OCI-LY7 (cell line): ENCODE data around the gene SH3YL1. TPM values are rescaled to one million over a fixed set of nuclear protein-coding genes. Genes with fewer than 3 reads are reported as not detected.

Source experiments
- BruUV-seq: library from RNA; stranded (reverse); fragments of 400-500 nt; replicated peaks from 2 replicates; lab custom pipeline; 2021; lab: Mats Ljungman, UMichigan
- CTCF ChIA-PET: fragments of 300-600 bp; sonication (Branson Sonifier 250); formaldehyde crosslinking; loops from one replicate; lab custom pipeline; 2022; ENCODE audit warnings: antibody characterized with exemption; ENCODE audit not compliant: unreplicated experiment; lab: Charles Lee
- POLR2A ChIA-PET: fragments of 300-600 bp; sonication (Branson Sonifier 250); formaldehyde crosslinking; loops from one replicate; lab custom pipeline; 2022; ENCODE audit warnings: antibody characterized with exemption; lab: Charles Lee
- DNase-seq: peaks from one replicate; pipeline ENCODE4 v3.0.0-alpha.2; 2015; ENCODE audit warnings: low spot score
- H2AFZ ChIP-seq: fragments of 200-600 bp; sonication (generic), shearing (Covaris generic); 2 replicates; pipeline ENCODE4 v1.6.1; 2014; ENCODE audit warnings: mild to moderate bottlenecking, antibody characterized with exemption, low read length, moderate library complexity
- H3K27ac ChIP-seq: fragments of 200-600 bp; sonication (generic); 2 replicates; pipeline ENCODE4 v1.5.1; 2014; ENCODE audit warnings: mixed run types, low read depth, mild to moderate bottlenecking, moderate library complexity, low read length, inconsistent platforms; ENCODE audit not compliant: poor library complexity, severe bottlenecking
- H3K36me3 ChIP-seq: fragments of 200-600 bp; sonication (generic); 2 replicates; pipeline ENCODE4 v1.6.1; 2014; ENCODE audit warnings: mild to moderate bottlenecking, antibody characterized with exemption, low read length, moderate library complexity, mixed read lengths; ENCODE audit not compliant: insufficient read depth
- H3K4me1 ChIP-seq: fragments of 200-600 bp; sonication (generic); 2 replicates; pipeline ENCODE4 v1.5.1; 2014; ENCODE audit warnings: mild to moderate bottlenecking, low read length; ENCODE audit not compliant: insufficient read depth, poor library complexity, severe bottlenecking
- H3K4me2 ChIP-seq: fragments of 200-600 bp; sonication (generic); 2 replicates; pipeline ENCODE4 v1.6.1; 2014; ENCODE audit warnings: mild to moderate bottlenecking, low read length
- H3K4me3 ChIP-seq: fragments of 200-600 bp; sonication (generic); 2 replicates; pipeline ENCODE4 v1.5.1; 2014; ENCODE audit warnings: mild to moderate bottlenecking, low read depth, low read length; ENCODE audit not compliant: poor library complexity, severe bottlenecking
- H3K79me2 ChIP-seq: fragments of 200-600 bp; sonication (generic); 2 replicates; pipeline ENCODE4 v1.6.1; 2016; ENCODE audit warnings: low read depth, mild to moderate bottlenecking, low read length, moderate library complexity, mixed read lengths; ENCODE audit not compliant: insufficient read depth
- H3K9me2 ChIP-seq: fragments of 200-600 bp; sonication (generic); 2 replicates; pipeline ENCODE4 v1.6.1; 2016; ENCODE audit warnings: mild to moderate bottlenecking, low read length, mixed read lengths; ENCODE audit not compliant: insufficient read depth
- H3K9me3 ChIP-seq: fragments of 200-600 bp; sonication (generic); 2 replicates; pipeline ENCODE4 v1.6.1; 2014; ENCODE audit warnings: mild to moderate bottlenecking, mixed run types, low read length, mixed read lengths
- H4K20me1 ChIP-seq: fragments of 200-600 bp; sonication (generic); 2 replicates; pipeline ENCODE4 v1.6.1; 2014; ENCODE audit warnings: mild to moderate bottlenecking, antibody characterized with exemption, low read length, moderate library complexity, mixed read lengths; ENCODE audit not compliant: insufficient read depth
- EZH2phosphoT487 ChIP-seq: fragments of 200-600 bp; sonication (generic); IDR thresholded peaks from 2 replicates; pipeline ENCODE4 v1.6.1; 2018; ENCODE audit warnings: low read depth, borderline replicate concordance, mild to moderate bottlenecking, mixed run types, antibody characterized with exemption, low read length, moderate library complexity, mixed read lengths
- intact Hi-C: fragments of 100-400 bp; cut with micrococcal nuclease; formaldehyde crosslinking; loops from one replicate; pipeline ENCODE4 v1.10.0; 2022; ENCODE audit not compliant: unreplicated experiment
- total RNA-seq, 2 experiments: library from RNA; depleted of rRNA in 1 of 2; stranded (reverse); fragments of >200 nt in 1 of 2; shearing (Covaris generic) in 1 of 2; gene quantifications; 2 replicates each; pipeline ENCODE4 v1.2.3, GENCODE V29; 2014 to 2022
- TF ChIP-seq, protein P1 (sequence below): fragments of 200-600 bp; sonication (generic); conservative IDR thresholded peaks from 2 replicates; pipeline ENCODE4 v1.5.1; 2014; ENCODE audit warnings: mild to moderate bottlenecking, antibody characterized with exemption, low read length, moderate library complexity, mixed read lengths

Gene SH3YL1
- total RNA-seq, 2 experiments from 2014 or later, result 21.3 to 30.9 TPM

- H3K9me2 ChIP-seq, result no peaks in the 10 kb centered on the region
- no peaks in the 10 kb centered on the region for H3K4me1 ChIP-seq
- no TSS peak for BruUV-seq
- TF ChIP-seq, protein P1, sequence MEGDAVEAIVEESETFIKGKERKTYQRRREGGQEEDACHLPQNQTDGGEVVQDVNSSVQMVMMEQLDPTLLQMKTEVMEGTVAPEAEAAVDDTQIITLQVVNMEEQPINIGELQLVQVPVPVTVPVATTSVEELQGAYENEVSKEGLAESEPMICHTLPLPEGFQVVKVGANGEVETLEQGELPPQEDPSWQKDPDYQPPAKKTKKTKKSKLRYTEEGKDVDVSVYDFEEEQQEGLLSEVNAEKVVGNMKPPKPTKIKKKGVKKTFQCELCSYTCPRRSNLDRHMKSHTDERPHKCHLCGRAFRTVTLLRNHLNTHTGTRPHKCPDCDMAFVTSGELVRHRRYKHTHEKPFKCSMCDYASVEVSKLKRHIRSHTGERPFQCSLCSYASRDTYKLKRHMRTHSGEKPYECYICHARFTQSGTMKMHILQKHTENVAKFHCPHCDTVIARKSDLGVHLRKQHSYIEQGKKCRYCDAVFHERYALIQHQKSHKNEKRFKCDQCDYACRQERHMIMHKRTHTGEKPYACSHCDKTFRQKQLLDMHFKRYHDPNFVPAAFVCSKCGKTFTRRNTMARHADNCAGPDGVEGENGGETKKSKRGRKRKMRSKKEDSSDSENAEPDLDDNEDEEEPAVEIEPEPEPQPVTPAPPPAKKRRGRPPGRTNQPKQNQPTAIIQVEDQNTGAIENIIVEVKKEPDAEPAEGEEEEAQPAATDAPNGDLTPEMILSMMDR, result no peak
- TF ChIP-seq EZH2phosphoT487, result no peak
- no peaks in the 10 kb centered on the region for H4K20me1 ChIP-seq
- POLR2A ChIA-PET, result interaction anchor here (0.6 kb wide), 1 partner anchor 75 kb away, joined by 3 read pairs; no protein-coding TSS in a partner anchor
- no peak overlapping the region for H3K27ac ChIP-seq
- DNase-seq, result no peak
- H2AFZ ChIP-seq, result no peak overlapping the region
- no peaks in the 10 kb centered on the region for H3K36me3 ChIP-seq
- intact Hi-C loops, result no loop called here
- CTCF ChIA-PET, result no interaction called here
- H3K9me3 ChIP-seq, result no peaks in the 10 kb centered on the region
- no peak overlapping the region for H3K4me2 ChIP-seq
- H3K79me2 ChIP-seq, result no peaks in the 10 kb centered on the region
- no peak overlapping the region for H3K4me3 ChIP-seq
These were observed 72.3 kb downstream of the SH3YL1 start for GRCh38 chr2:191311-192190.

DNA sequence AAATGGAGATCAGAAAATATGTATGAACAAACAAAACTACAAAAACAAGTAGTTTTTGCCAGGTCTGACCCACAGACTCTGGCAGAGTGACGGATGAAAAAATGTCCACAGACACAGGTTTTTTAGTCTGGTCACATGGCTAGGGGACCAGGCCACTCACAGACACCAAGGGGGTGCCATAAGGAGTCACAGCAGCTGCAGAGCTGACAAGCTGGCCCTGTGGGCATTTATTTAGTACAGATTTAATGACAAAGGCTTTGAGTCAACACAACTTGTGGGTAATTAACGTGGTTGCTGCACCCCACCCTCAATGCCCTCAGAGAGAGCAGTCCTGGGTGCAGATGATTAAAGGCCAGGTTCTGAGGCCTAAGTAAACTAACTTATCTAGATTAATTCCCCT is 76.0 kb downstream of the SH3YL1 start:
- Histone ChIP-seq H2AFZ (no peak overlapping the region), H3K27ac (no peak overlapping the region), H3K9me2 (no peaks in the 10 kb centered on the region), H3K4me2 (no peak overlapping the region), H3K9me3 (peaks cover 10% of the 10 kb centered on the region; the same call in 1 of the 2 replicates), H3K36me3 (no peaks in the 10 kb centered on the region), H3K4me1 (no peaks in the 10 kb centered on the region), H3K4me3 (no peak overlapping the region), H3K79me2 (no peaks in the 10 kb centered on the region), H4K20me1 (no peaks in the 10 kb centered on the region)
- BruUV-seq, result no TSS peak
- no peak for DNase-seq
- ChIA-PET POLR2A (no interaction called here), CTCF (no interaction called here)
- TF ChIP-seq, protein P1, result no peak
- TF ChIP-seq EZH2phosphoT487, result no peak
- intact Hi-C loops, result no loop called here

DNA sequence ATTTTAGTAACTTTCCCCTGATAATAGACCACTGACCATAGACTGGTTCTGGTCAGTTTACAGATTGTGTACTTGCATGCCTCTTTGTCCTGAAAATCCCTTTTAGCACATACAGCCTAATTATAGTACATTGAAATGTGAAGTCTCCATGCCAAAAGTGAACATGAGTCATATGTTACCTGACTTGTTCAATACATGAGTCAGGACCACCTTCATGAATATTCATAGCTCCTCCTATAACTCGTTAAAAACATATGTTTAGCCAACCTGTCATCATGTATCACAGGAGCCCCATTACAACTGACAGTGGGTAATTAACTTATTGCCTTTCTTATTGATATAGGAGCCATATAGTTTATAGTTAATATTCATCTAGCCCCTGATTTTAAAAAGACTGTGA is 78.6 kb downstream of the SH3YL1 start:
- Histone ChIP-seq H3K4me2 (no peak overlapping the region), H4K20me1 (no peaks in the 10 kb centered on the region), H2AFZ (no peak overlapping the region), H3K4me1 (no peaks in the 10 kb centered on the region), H3K79me2 (no peaks in the 10 kb centered on the region), H3K9me3 (peaks cover 20% of the 10 kb centered on the region; the same call in 1 of the 2 replicates), H3K4me3 (no peak overlapping the region), H3K9me2 (no peaks in the 10 kb centered on the region), H3K27ac (no peak overlapping the region), H3K36me3 (no peaks in the 10 kb centered on the region)
- BruUV-seq, result no TSS peak
- ChIA-PET POLR2A (no interaction called here), CTCF (no interaction called here)
- DNase-seq, result no peak
- TF ChIP-seq, protein P1, result no peak
- no peak for TF ChIP-seq EZH2phosphoT487
- intact Hi-C loops, result no loop called here
